Cardiac fibroblast (primary cell): ENCODE measurements around the gene DSCAML1.

ENCODE experiments used
- DNase-seq, 2 donors: peaks; one replicate each; pipeline versions ENCODE4 v3.0.0 to v3.0.0-alpha.2; 2010; ENCODE audit warnings: low read depth in 2 of 2
- H3K4me3 ChIP-seq, 2 donors: replicated peaks in 1 of 2; 1 replicate in 1 of 2; 2 replicates in 1 of 2; pipeline ENCODE4 v1.5.1; 2011; ENCODE audit warnings: low read depth in 2 of 2, low read length in 2 of 2, mild to moderate bottlenecking in 2 of 2, moderate library complexity in 1 of 2
- CTCF ChIP-seq: IDR thresholded peaks from one replicate; pipeline ENCODE4 v1.5.1; 2011; ENCODE audit warnings: low read depth, mild to moderate bottlenecking, low read length, inconsistent platforms

DSCAML1 gene

DNA sequence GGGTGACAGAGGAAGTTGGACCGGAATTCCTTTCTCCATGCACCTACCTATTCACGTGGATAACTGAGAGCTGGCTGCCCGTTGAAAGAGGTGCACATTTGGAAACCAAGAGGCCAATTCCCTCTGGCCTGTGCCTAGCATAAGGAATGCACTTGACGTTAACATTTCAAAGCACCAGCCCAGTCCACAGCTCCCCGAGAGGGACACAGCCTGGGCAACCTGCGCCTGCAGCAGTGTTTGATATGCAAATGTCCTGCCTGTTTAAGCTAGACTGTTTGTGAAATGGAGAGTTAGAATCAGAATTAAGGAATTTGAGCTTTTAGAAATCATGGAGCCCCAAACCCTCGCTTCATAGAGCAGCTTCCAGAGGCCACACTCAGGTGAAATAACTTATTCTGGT is 126.1 kb downstream of the DSCAML1 start:
- no peak for TF ChIP-seq CTCF
- H3K4me3 ChIP-seq, result no peak overlapping the region
- DNase-seq, result no peak

DNA sequence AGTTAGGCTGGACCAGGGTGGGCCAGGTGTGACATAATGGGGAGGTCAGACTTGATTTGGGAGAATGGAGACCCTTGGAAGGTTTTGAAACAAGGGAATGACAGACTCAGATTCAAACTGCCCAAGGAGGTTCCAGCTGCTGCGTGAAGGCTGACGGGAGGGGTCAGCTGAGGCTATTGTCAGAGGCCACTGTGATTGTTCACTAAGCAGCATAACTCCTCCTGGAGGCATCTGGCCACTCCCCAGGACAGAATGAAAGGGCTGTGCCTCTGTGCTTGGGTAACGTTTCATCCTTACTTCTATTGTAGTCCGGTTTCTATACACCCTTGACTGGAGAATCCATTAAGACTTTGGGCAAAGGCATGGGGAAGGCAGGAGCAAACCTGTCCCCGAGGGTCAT is 126.6 kb downstream of the DSCAML1 start:
- DNase-seq, result no peak
- no peak overlapping the region for H3K4me3 ChIP-seq
- TF ChIP-seq CTCF, result no peak

- TF ChIP-seq CTCF, result no peak
- no peak for DNase-seq
- H3K4me3 ChIP-seq, result no peak overlapping the region
These were observed 127.4 kb downstream of the DSCAML1 start for GRCh38 chr11:117669616-117670015.

- no peak for DNase-seq
- H3K4me3 ChIP-seq, result no peak overlapping the region
- no peak for TF ChIP-seq CTCF
These were observed 128.0 kb downstream of the DSCAML1 start for GRCh38 chr11:117669062-117669461.

DNA sequence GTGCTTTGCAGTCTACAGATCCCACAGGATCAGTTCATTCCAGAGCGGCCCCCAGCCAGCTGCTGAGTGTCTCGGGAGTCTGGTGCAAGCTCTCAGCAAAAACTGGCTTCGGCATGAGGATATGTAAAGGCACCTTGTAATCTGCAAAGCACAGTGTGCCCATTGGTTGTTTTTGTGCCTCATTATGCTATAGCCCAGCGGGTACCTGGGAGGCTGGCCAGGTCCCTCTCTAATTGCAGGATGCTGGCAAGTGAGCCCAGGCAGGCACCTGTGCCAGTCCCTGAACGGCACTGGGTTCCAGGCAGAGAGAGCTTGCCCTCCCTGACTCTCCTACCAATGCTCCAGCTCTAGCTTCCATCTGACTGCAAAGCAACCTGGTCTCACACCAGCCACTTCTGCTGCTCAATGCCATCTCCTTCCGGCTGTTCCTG is 128.7 kb downstream of the DSCAML1 start:
- DNase-seq, result no peak
- no peak for TF ChIP-seq CTCF
- no peak overlapping the region for H3K4me3 ChIP-seq

GRCh38 chr11:117664897-117665296 is 132.1 kb downstream of the DSCAML1 start:
- no peak overlapping the region for H3K4me3 ChIP-seq
- DNase-seq, result no peak
- TF ChIP-seq CTCF, result no peak

DNA sequence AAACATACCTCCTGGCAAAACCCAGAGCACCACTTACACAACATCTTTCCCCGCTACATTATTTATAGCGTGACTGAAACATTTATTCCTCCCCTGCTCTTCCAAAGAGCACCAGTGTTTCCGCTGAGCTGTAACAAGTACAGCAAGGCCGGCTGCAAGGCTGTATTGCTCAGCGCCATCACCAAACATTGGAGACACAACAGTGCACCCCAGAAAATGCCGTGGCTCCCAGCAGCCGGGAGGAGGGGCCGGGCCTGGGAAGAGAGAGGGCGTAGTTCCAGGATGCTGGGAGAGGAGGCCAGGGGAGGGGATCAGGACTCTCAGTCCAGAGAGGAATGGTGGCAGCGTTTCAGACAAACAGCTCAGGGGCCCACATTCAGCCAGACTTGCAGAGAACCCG is 133.2 kb downstream of the DSCAML1 start:
- TF ChIP-seq CTCF, result no peak
- no peak overlapping the region for H3K4me3 ChIP-seq
- no peak for DNase-seq
